ENCODE measurements around the gene ZNF577.

Gene ZNF577

GRCh38 chr19:51830274-51830673 is 57.5 kb downstream of the ZNF577 start:
- TF ChIP-seq, protein P1, sequence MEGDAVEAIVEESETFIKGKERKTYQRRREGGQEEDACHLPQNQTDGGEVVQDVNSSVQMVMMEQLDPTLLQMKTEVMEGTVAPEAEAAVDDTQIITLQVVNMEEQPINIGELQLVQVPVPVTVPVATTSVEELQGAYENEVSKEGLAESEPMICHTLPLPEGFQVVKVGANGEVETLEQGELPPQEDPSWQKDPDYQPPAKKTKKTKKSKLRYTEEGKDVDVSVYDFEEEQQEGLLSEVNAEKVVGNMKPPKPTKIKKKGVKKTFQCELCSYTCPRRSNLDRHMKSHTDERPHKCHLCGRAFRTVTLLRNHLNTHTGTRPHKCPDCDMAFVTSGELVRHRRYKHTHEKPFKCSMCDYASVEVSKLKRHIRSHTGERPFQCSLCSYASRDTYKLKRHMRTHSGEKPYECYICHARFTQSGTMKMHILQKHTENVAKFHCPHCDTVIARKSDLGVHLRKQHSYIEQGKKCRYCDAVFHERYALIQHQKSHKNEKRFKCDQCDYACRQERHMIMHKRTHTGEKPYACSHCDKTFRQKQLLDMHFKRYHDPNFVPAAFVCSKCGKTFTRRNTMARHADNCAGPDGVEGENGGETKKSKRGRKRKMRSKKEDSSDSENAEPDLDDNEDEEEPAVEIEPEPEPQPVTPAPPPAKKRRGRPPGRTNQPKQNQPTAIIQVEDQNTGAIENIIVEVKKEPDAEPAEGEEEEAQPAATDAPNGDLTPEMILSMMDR (IDR thresholded peaks at IDR 0.05; ENCODE audit: insufficient read depth, low read length, poor library complexity, severe bottlenecking), result no peak
- Histone ChIP-seq H3K36me3 (ENCODE audit: control insufficient read depth, insufficient read depth, low read length) (no peaks in the 10 kb centered on the region), H3K4me3 (replicated peaks; ENCODE audit: low read depth, low read length) (no peak overlapping the region), H3K27me3 (replicated peaks; ENCODE audit: control insufficient read depth, insufficient read depth, low read length) (no peaks in the 10 kb centered on the region)
- no peak for DNase-seq (ENCODE audit: extremely low read depth, insufficient read length)

DNA sequence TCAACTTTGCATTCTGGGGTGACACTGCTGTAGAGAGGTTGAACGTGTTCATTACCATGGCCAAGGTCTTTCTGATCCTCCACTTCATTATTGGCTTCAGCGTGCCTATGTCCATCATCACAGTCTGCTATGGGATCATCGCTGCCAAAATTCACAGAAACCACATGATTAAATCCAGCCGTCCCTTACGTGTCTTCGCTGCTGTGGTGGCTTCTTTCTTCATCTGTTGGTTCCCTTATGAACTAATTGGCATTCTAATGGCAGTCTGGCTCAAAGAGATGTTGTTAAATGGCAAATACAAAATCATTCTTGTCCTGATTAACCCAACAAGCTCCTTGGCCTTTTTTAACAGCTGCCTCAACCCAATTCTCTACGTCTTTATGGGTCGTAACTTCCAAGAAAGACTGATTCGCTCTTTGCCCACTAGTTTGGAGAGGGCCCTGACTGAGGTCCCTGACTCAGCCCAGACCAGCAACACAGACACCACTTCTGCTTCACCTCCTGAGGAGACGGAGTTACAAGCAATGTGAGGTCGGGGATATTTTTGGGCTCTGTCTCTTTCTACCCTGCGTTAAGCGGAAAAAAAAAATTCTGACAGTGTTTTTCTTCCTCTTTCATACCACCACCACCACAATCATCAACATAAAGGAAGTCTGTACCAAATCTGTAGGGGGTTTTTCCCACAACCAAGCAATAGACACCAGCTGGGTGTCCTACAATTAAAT is 63.3 kb downstream of the ZNF577 start:
- no peak for DNase-seq (ENCODE audit: extremely low read depth, insufficient read length)
- no peaks in the 10 kb centered on the region for H3K27me3 ChIP-seq (replicated peaks; ENCODE audit: control insufficient read depth, insufficient read depth, low read length)
- no peaks in the 10 kb centered on the region for H3K36me3 ChIP-seq (ENCODE audit: control insufficient read depth, insufficient read depth, low read length)
- H3K4me3 ChIP-seq (replicated peaks; ENCODE audit: low read depth, low read length), result no peak overlapping the region
- TF ChIP-seq, protein P1 (IDR thresholded peaks at IDR 0.05; ENCODE audit: insufficient read depth, low read length, poor library complexity, severe bottlenecking), result no peak

- TF ChIP-seq, protein P1 (IDR thresholded peaks at IDR 0.05; ENCODE audit: insufficient read depth, low read length, poor library complexity, severe bottlenecking), result no peak
- H3K36me3 ChIP-seq (ENCODE audit: control insufficient read depth, insufficient read depth, low read length), result no peaks in the 10 kb centered on the region
- no peak for DNase-seq (ENCODE audit: extremely low read depth, insufficient read length)
- H3K27me3 ChIP-seq (replicated peaks; ENCODE audit: control insufficient read depth, insufficient read depth, low read length), result no peaks in the 10 kb centered on the region
- no peak overlapping the region for H3K4me3 ChIP-seq (replicated peaks; ENCODE audit: low read depth, low read length)
Measured at GRCh38 chr19:51822946-51823345, 64.8 kb downstream of the ZNF577 start.

GRCh38 chr19:51822325-51822724 is 65.4 kb downstream of the ZNF577 start:
- H3K27me3 ChIP-seq (replicated peaks; ENCODE audit: control insufficient read depth, insufficient read depth, low read length), result no peaks in the 10 kb centered on the region
- no peaks in the 10 kb centered on the region for H3K36me3 ChIP-seq (ENCODE audit: control insufficient read depth, insufficient read depth, low read length)
- TF ChIP-seq, protein P1 (IDR thresholded peaks at IDR 0.05; ENCODE audit: insufficient read depth, low read length, poor library complexity, severe bottlenecking), result no peak
- no peak overlapping the region for H3K4me3 ChIP-seq (replicated peaks; ENCODE audit: low read depth, low read length)
- no peak for DNase-seq (ENCODE audit: extremely low read depth, insufficient read length)

- no peak for DNase-seq (ENCODE audit: extremely low read depth, insufficient read length)
- Histone ChIP-seq H3K36me3 (ENCODE audit: control insufficient read depth, insufficient read depth, low read length) (no peaks in the 10 kb centered on the region), H3K4me3 (replicated peaks; ENCODE audit: low read depth, low read length) (no peak overlapping the region), H3K27me3 (replicated peaks; ENCODE audit: control insufficient read depth, insufficient read depth, low read length) (no peaks in the 10 kb centered on the region)
- TF ChIP-seq, protein P1 (IDR thresholded peaks at IDR 0.05; ENCODE audit: insufficient read depth, low read length, poor library complexity, severe bottlenecking), result no peak
Measured at GRCh38 chr19:51821921-51822320, 65.8 kb downstream of the ZNF577 start.

- Histone ChIP-seq H3K27me3 (replicated peaks; ENCODE audit: control insufficient read depth, insufficient read depth, low read length) (no peaks in the 10 kb centered on the region), H3K4me3 (replicated peaks; ENCODE audit: low read depth, low read length) (no peak overlapping the region), H3K36me3 (ENCODE audit: control insufficient read depth, insufficient read depth, low read length) (no peaks in the 10 kb centered on the region)
- no peak for DNase-seq (ENCODE audit: extremely low read depth, insufficient read length)
- TF ChIP-seq, protein P1 (IDR thresholded peaks at IDR 0.05; ENCODE audit: insufficient read depth, low read length, poor library complexity, severe bottlenecking), result no peak
Measured at GRCh38 chr19:51821456-51821855, 66.3 kb downstream of the ZNF577 start.
